Omental fat pad (tissue), 4 donors: ENCODE data around the gene SAMD9. TPM values are rescaled to one million over a fixed set of nuclear protein-coding genes. Genes with fewer than 3 reads are reported as not detected.

Source experiments
- ATAC-seq: fragments of 150-250 bp; one replicate; pipeline ENCODE4 v1.9.1; 2016; ENCODE audit warnings: mild to moderate bottlenecking, moderate library complexity; ENCODE audit not compliant: low FRiP score
- DNase-seq: peaks from one replicate; pipeline ENCODE4 v3.0.0-alpha.2; 2019; ENCODE audit warnings: low spot score
- total RNA-seq, 4 donors: library from RNA; depleted of rRNA; stranded (reverse); fragments of >200 nt; gene quantifications; one replicate each; pipeline ENCODE4 v1.1.0, GENCODE V29; 2016
- TF ChIP-seq, protein P1 (sequence below), 3 donors: fragments of 450-650 bp; IDR thresholded peaks; one replicate each; pipeline ENCODE4 v1.5.1; 2016 to 2017; ENCODE audit warnings: antibody characterized with exemption in 3 of 3, mild to moderate bottlenecking in 3 of 3, moderate library complexity in 2 of 3

SAMD9 gene
- total RNA-seq, result 10 to 100 TPM in 1 of 4 donors, 1 to 10 TPM in 3; 5.5 to 17.5 (median 8.4) TPM

DNA sequence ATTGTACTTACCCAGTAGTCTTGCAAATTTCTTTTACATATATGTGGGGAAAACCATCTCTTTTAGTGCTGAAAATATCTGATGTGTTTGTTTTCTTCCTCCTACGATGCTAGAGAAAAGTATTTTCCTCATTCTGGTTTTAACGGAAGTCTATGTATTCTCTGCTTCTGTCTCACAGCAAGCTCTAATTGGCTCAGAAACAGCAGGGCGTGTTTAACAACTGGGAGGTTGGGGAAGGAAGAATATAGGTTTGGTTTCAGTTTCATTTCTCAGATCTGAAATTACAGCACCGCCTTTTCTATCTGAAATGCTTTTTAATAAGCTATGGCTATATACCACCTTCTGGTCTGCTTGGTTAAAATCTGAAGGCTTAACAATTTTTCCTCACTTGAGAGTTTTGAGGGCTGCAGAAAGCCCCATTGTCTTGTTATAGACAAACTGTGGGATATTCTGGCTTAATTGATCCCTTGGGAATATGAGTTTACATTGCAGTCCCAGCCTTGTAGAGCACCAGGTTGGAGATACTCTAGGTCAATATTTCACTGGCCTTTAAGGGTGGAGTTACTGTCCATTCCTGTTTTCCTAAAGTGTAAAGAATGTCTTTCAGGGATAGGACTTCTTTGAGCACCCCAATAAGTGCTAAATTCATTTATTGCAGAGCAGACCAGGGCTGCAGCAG lies at the start of gene SAMD9:
TSS of gene SAMD9 (minus strand) at position 128 of the 679 bp plus-strand sequence. CDS start 11,882 bp downstream, outside the sequence.
- no peak for DNase-seq
- peak; percentile 88 for ATAC-seq
- TF ChIP-seq, protein P1, sequence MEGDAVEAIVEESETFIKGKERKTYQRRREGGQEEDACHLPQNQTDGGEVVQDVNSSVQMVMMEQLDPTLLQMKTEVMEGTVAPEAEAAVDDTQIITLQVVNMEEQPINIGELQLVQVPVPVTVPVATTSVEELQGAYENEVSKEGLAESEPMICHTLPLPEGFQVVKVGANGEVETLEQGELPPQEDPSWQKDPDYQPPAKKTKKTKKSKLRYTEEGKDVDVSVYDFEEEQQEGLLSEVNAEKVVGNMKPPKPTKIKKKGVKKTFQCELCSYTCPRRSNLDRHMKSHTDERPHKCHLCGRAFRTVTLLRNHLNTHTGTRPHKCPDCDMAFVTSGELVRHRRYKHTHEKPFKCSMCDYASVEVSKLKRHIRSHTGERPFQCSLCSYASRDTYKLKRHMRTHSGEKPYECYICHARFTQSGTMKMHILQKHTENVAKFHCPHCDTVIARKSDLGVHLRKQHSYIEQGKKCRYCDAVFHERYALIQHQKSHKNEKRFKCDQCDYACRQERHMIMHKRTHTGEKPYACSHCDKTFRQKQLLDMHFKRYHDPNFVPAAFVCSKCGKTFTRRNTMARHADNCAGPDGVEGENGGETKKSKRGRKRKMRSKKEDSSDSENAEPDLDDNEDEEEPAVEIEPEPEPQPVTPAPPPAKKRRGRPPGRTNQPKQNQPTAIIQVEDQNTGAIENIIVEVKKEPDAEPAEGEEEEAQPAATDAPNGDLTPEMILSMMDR (IDR thresholded peaks at IDR 0.05), result no peak

DNA sequence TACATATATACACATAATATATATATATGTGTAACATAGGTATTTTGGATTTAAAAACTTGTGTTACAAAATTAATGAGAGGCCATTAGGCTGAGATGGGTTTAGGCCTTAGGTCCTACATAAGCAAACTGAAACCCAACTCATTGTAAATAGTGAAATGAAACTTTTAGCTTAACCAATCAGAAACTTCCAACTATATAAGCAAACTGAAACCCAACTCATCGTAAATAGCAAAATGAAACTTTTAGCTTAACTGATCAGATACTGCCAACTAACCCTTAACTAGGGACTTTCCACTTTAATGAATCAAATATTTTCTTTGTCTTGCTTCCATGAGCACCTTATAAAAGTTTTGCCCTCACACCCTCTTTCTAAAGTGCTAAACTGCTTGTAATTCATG lies 47.7 kb upstream of the SAMD9 start:
- DNase-seq, result no peak
- TF ChIP-seq, protein P1 (IDR thresholded peaks at IDR 0.05), result no peak
- no peak for ATAC-seq

DNA sequence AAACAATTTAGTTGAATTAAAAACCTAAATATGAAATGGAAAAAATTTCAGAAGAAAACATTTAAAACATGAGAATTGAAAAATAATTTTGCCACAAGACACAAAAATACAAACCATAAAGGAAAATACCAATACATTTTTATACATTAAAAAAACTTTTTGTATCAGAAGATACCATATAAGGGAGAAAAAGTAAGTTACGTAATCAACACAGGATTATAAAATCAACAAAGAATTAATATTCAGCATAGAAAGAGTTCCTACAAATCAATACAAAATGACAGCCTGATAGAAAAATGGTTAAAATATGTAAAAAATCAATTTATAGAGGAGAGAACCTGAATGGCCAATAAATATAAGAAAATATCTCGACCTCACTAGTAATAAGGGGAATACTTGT lies 47.0 kb upstream of the SAMD9 start:
- ATAC-seq (no peak), DNase-seq (no peak)
- TF ChIP-seq, protein P1 (IDR thresholded peaks at IDR 0.05), result no peak

DNA sequence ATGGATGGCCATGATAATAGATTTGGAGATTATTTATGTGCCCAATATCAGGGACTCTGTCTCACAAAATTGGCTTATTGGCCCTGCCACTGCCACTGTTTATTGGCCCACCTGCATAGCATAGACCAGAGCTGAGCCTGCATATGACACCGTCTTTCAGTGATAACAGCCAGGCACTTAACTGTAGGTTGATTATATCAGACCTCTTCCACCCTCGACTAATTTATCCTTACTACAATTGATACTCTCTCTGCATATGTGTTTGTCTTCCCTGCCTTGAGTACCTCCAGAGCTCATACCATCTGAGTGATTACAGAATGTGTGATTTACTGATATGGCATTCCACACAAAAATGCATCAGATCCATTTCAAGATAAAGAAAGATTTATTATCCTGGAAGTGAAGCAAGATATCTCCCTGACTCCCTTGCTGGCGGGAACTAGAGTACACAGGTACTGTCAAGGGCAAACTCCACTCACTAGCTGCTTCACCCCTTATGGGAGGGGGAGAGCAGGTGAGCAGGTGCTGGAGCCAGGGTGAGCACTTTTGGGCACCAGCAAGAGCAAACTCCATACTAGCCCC lies 43.5 kb upstream of the SAMD9 start:
- no peak for ATAC-seq
- no peak for DNase-seq
- TF ChIP-seq, protein P1 (IDR thresholded peaks at IDR 0.05), result no peak

DNA sequence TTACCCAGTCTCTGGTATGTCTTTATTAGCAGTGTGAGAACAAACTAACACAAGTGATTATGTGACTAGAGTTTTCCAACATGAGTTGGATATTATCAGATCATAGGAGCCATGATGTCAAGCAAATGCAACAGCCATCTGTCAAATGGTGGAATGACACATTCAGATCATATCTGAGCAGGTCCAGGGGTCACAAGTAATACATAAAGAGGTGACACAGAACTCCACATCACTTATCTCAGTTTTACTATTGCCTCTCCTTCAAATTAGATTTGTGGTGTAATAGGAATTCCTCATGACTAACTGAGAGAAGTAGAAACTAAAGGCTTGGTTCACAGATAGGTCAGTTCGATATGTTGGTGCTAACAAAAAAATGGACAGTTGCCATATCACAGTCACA lies 42.6 kb upstream of the SAMD9 start:
- ATAC-seq, result no peak
- TF ChIP-seq, protein P1 (IDR thresholded peaks at IDR 0.05), result no peak

DNA sequence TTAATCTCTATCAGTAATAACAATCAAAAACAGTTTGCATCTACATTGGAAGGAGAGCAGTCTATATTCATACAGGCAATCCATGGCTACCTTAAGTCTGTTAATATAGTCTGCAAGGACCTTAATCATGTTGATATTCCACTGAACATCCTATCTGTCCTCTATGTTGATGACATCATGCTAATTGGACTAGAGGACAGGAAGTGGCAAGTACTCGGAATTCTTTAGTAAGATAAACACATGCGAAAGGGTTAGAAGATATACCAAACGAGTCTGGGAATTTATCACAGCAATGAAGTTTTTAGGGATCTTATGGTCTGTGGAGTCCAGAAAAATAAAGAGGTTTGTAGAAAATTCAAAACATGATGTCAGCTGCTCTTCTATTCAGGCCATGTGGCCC lies 41.7 kb upstream of the SAMD9 start:
- TF ChIP-seq, protein P1 (IDR thresholded peaks at IDR 0.05), result no peak
- no peak for ATAC-seq
- no peak for DNase-seq

More for the DNA sequence above, 42.6 kb upstream of the SAMD9 start:
- no peak for DNase-seq

DNA sequence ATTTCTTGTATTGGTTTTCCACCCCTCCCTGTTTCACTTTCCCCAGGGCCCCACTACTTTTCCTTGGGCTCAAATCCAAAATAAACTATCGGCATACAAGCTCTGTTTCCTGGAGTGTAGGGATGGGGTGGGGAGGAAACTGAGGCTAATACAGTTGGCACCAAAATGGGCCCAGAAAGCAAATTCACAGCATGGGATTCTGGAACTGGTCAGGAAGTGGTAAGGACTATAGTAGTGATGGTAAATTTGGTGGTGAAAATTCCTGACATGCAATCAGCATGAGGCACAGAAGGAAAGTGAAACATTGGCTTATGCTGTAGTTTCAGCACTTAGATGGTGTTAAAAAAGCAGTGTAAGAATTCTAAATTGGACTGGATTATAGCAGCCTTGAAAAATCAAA lies 39.1 kb upstream of the SAMD9 start:
- TF ChIP-seq, protein P1 (IDR thresholded peaks at IDR 0.05), result no peak
- no peak for DNase-seq
- ATAC-seq, result no peak
